Left renal pelvis (tissue), 4 donors: ENCODE results near the gene HS6ST2. TPM values are rescaled to one million over a fixed set of nuclear protein-coding genes. Genes with fewer than 3 reads are reported as not detected.
A peak's percentile ranks its signal among the peaks of the same experiment; 100 is the strongest.
"Not testable (repeated sequence)": the region's sequence is repeated elsewhere in the genome, so short reads cannot be mapped to it uniquely, and the experiment has no call there.

ENCODE experiments used
- DNase-seq, 4 donors: peaks; one replicate each; pipeline ENCODE4 v3.0.0-alpha.2; 2013; ENCODE audit warnings: low read depth in 4 of 4, low spot score in 3 of 4
- polyA plus RNA-seq, 4 donors: library from polyadenylated mRNA; unstranded; fragments of 120-200 nt; gene quantifications; one replicate each; pipeline ENCODE4 v1.2.1, GENCODE V29; 2013; ENCODE audit not compliant: insufficient read length in 4 of 4

Gene HS6ST2
- polyA plus RNA-seq, 4 donors: 21.6 to 40.2 (median 27.2) TPM

GRCh38 chrX:132945055-132945599 lies 13.3 kb downstream of the HS6ST2 start:
- DNase-seq: not testable (repeated sequence)

DNA sequence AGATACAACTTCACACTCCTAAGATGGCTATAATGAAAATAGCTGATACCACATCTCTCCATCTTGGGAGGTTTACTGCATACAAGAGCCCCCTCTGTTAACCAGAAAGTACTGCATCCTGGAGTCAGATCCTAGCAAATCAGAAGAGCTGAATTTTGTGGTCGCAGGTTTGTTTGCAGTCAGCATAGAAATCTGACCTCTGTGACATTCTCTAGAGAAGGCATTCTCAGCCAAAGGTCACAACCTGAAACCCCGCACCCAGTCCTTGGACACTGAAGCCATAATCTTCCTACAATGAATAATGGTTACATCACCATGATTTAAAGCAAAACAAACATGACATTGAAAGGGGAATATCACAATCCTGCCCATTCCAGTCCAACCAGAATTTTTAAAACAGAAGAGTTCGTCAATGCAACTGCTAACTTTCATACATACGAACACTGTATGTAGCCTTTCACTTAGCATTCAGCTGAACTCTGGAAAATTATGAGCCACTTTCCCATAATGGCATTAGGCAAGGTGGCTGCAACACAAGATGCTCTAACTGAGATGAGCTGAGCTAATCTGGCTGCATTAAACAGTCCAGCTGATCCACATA lies 17.6 kb downstream of the HS6ST2 start:
- no peak for DNase-seq

- DNase-seq: no peak
These were observed 25.3 kb downstream of the HS6ST2 start for GRCh38 chrX:132933170-132933569.

GRCh38 chrX:132924426-132924825 lies 34.0 kb downstream of the HS6ST2 start:
- DNase-seq: no peak

GRCh38 chrX:132918523-132918922 lies 39.9 kb downstream of the HS6ST2 start:
- no peak for DNase-seq

- DNase-seq: no peak
These were observed 42.1 kb downstream of the HS6ST2 start for GRCh38 chrX:132916349-132916748.

- DNase-seq: no peak
These were observed 48.8 kb downstream of the HS6ST2 start for GRCh38 chrX:132909643-132910042.

DNA sequence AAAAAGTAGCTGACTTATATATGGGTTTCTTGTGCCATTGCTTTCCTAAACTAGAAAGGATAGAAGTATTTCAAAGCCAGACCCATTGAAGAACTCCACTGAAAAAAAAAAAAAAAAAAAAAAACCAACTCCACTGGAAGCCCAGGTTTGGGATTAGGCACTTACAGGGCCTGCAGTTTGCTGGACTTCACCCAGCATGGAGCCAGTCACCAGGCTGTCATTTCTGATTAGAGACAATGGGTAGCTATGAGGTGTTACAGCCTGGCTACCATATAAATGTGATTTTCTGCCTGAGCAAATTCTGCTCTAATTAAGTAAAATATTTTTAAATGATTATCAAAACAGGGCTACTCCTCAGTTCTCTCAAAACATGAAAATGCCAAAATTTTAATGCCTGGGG lies 49.5 kb downstream of the HS6ST2 start:
- DNase-seq: no peak

DNA sequence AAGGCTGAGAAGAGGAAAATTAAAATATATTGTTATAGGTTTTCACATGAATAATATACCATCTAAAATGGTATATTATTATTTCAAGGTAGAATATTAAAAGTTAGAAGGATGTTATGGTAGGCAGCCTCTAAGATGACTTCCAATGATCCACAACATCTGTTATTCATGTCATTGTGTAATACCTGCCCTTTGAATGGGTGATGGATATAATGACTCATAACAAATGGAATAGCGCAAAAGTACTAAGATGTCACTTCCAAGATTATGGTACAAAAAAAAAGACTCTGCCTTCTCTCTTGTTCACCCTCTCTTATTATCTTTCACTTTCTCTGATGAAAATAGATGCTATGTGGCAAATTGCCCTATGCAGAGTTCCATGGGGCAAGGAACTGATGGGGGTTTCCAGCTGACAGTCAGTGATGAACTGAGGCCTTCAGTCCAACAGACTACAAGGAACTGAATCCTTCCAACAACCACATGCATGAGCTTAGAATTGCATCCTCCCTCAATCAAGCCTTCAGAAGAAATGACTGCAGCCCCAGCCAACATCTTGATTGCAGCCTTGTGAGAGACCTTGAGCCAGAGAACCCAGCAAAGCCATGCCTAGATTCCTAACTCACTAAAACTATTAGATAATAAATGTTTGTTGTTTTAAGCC lies 57.7 kb downstream of the HS6ST2 start:
- DNase-seq: no peak

DNA sequence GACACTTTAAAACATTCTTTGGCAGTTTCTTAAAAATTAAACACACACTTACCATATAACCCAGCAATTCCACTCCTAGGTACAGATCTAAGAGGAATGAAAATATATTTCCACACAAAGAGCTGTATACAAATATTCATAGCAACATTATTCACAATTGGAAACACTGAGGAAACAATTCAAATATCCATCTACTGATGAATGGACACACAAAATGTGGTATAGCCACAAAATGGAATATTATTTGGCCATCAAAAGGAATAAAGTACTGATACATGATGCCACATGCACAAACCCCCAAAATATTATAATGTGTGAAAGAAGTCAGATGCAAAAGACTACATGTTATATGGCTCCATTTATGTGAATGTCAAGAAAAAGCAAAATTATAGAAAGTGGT lies 70.9 kb downstream of the HS6ST2 start:
- no peak for DNase-seq

GRCh38 chrX:132883358-132883915 lies 75.0 kb downstream of the HS6ST2 start:
- no peak for DNase-seq

GRCh38 chrX:132880753-132881152 lies 77.7 kb downstream of the HS6ST2 start:
- not testable (repeated sequence) for DNase-seq

- no peak for DNase-seq
These were observed 80.4 kb downstream of the HS6ST2 start for GRCh38 chrX:132877954-132878536.

DNA sequence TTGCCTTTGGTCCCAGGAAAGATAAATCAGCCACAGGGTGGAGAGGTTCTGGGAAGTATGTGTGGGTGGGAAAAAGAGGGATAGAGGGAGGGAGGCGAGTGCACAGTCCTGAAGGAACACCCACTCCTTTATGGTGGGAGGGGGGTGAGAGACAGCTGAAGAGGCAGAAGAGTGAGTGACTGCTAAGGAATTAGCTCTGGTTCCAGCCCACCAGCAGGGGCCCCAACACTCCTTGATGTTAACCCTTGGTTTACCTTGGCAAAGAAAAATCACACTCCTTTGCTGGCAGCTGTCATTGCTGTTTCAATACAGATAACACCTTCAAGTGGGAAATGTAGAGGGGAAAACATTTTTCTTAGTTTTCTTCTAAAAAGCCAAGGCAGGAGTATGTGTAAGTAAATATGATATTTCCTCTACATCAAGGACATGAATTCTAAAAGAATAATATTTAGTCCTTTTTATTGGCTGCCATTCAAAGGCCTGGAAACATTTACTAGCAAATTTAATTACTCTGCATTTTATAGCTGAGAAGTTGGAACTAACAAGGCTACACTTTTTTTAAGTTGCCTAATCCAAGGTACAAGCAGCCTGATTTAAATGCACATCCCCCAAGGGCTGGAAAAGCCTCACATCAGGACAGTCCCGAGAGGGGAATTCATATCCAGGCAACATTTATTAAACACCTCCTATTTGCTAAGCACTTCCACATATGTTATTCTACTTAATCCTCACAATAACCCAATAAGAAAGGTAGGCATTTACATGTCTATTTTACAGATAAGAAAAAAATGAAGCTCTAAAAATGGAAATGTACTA lies 81.7 kb downstream of the HS6ST2 start:
- peak in 1 of 4 donors; percentile 12 for DNase-seq

GRCh38 chrX:132875650-132876522 lies 82.5 kb downstream of the HS6ST2 start:
- DNase-seq: no peak

GRCh38 chrX:132862562-132862961 lies 95.9 kb downstream of the HS6ST2 start:
- no peak for DNase-seq

GRCh38 chrX:132861076-132861475 lies 97.4 kb downstream of the HS6ST2 start:
- no peak for DNase-seq

- no peak for DNase-seq
These were observed 98.2 kb downstream of the HS6ST2 start for GRCh38 chrX:132860200-132860599.

- no peak for DNase-seq
These were observed 100.4 kb downstream of the HS6ST2 start for GRCh38 chrX:132858018-132858417.
